ENCODE results near the gene PRR19. TPM values are rescaled to one million over a fixed set of nuclear protein-coding genes. Genes with fewer than 3 reads are reported as not detected.

Gene PRR19
- total RNA-seq, 2 donors from 2014 or later, result 0.29 to 0.86 TPM

DNA sequence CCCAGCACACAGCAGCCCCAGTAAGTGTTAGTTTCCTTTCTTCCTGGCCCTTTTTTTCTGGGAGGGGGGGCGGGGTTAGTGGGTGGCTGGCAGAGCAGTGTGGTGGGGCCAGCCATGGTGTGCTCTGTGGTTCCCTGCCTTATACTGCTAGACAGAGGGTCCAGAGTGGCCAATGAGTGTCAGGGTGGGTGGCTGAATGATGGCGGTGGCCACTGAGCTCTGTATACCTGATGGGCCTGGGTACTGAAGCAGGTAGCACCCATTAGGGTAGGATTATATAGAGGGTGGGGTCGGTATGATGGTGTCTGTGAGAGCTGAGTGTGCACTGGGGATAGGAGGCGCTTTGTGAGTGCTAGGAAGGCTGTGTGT lies 19.1 kb upstream of the PRR19 start:
- peaks cover 0 to 6% of the 10 kb centered on the region in 2 donors for H3K36me3 Mint-ChIP-seq (ENCODE audit: insufficient read depth in 2 of 2)
- H3K4me1 Mint-ChIP-seq (ENCODE audit: low read depth), result peaks cover 35% of the 10 kb centered on the region
- ATAC-seq (replicated peaks in 1 of 2) (no peak), DNase-seq (no peak)
- H3K27me3 Mint-ChIP-seq (ENCODE audit: low read depth), result no peaks in the 10 kb centered on the region
- peak overlapping the region in 1 of 2 donors; percentile 77 for H3K4me3 Mint-ChIP-seq
- H3K27ac Mint-ChIP-seq, result no peak overlapping the region
- H3K9me3 Mint-ChIP-seq, result no peaks in the 10 kb centered on the region

GRCh38 chr19:42283188-42284065 lies 18.5 kb upstream of the PRR19 start:
- Mint-ChIP-seq H3K36me3 (ENCODE audit: insufficient read depth in 2 of 2) (peaks cover 0 to 6% of the 10 kb centered on the region in 2 donors), H3K9me3 (no peaks in the 10 kb centered on the region)

DNA sequence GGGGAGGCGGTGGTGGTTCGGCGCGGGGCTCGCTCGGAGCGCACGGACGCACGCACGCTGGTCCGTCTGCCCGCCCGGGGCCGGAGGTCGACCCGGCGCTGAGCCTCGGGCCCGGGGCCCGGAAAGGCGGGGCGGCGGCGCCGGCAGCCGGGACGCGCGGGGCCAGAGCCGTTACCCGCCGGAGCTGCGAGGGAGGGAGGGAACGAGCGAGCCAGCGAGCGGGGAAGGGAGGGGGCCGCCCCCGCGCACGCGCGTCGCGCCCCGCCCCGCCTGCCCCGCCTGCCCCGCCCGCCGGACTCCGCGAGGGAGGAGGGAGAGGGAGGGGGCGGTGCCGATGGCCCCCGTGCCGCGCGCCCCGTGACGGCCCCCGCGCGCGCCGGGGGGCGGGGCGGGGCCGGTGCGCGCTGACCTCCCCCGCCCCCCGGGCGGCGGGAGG lies 17.8 kb upstream of the PRR19 start:
- H3K4me3 Mint-ChIP-seq, result no peak overlapping the region
- peaks cover 0 to 6% of the 10 kb centered on the region in 2 donors for H3K36me3 Mint-ChIP-seq (ENCODE audit: insufficient read depth in 2 of 2)
- no peak overlapping the region for H3K27ac Mint-ChIP-seq
- peaks cover 26% of the 10 kb centered on the region for H3K4me1 Mint-ChIP-seq (ENCODE audit: low read depth)
- no peaks in the 10 kb centered on the region for H3K27me3 Mint-ChIP-seq (ENCODE audit: low read depth)
- H3K9me3 Mint-ChIP-seq, result no peaks in the 10 kb centered on the region
- peak; percentile 23 to 29 for ATAC-seq (replicated peaks in 1 of 2)
- DNase-seq, result peak; percentile 84 to 85

More at GRCh38 chr19:42283188-42284065, 18.5 kb upstream of the PRR19 start:
- Mint-ChIP-seq H3K27ac (no peak overlapping the region), H3K27me3 (ENCODE audit: low read depth) (no peaks in the 10 kb centered on the region), H3K4me1 (ENCODE audit: low read depth) (peaks cover 32% of the 10 kb centered on the region), H3K4me3 (no peak overlapping the region)
- DNase-seq, result peak; percentile 94 to 97
- peak; percentile 69 to 75 for ATAC-seq (replicated peaks in 1 of 2)

DNA sequence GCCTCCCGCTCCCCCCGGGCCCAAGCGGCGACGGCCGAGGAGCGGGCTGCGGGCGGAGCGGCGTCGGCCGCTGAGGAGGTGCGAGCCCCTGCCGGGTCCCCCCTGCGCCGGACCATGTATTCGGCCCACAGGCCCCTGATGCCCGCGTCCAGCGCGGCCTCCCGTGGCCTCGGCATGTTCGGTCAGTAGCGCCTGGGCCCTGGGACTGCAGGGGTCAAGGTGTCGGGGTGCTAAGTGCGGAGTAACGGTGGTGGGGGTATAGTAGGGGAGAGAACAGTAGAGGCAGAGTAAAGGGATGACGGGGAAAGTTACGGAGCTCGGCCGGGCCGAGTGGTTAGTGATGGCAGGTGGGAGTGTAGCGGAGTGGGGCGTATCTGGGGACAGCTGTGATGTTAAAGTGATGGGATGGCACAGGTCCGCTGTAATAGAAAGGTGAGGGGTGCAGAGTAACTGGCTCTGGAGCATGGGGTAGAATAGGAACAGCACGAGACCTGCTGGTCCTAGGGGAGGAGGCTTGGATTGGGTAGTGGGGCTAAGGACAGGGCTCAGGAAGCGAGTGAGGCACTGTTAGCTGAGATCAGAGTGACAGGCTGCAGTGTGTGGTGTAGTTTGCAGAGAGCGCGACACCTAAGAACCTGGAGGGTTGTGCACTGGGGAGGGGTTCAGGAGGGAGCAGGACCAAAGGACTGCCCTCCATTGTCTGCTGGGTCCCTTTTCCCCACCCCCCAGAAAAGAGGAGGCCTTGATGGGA lies 17.2 kb upstream of the PRR19 start:
- Mint-ChIP-seq H3K36me3 (ENCODE audit: insufficient read depth in 2 of 2) (peaks cover 0 to 6% of the 10 kb centered on the region in 2 donors), H3K4me1 (ENCODE audit: low read depth) (peaks cover 19% of the 10 kb centered on the region), H3K9me3 (no peaks in the 10 kb centered on the region), H3K4me3 (peak overlapping the region; percentile 91 to 99), H3K27me3 (ENCODE audit: low read depth) (no peaks in the 10 kb centered on the region), H3K27ac (peak overlapping the region; percentile 91)
- DNase-seq (peak in 1 of 2 donors; percentile 23), ATAC-seq (replicated peaks in 1 of 2) (no peak)

GRCh38 chr19:42285541-42285941 lies 16.4 kb upstream of the PRR19 start:
- no peaks in the 10 kb centered on the region for H3K9me3 Mint-ChIP-seq
- no peak overlapping the region for H3K27ac Mint-ChIP-seq
- peaks cover 18% of the 10 kb centered on the region for H3K4me1 Mint-ChIP-seq (ENCODE audit: low read depth)
- no peak for ATAC-seq (replicated peaks in 1 of 2)
- peak overlapping the region; percentile 91 to 99 for H3K4me3 Mint-ChIP-seq
- peaks cover 0 to 7% of the 10 kb centered on the region in 2 donors for H3K36me3 Mint-ChIP-seq (ENCODE audit: insufficient read depth in 2 of 2)
- no peaks in the 10 kb centered on the region for H3K27me3 Mint-ChIP-seq (ENCODE audit: low read depth)
- DNase-seq, result no peak

- H3K27me3 Mint-ChIP-seq (ENCODE audit: low read depth), result no peaks in the 10 kb centered on the region
- H3K9me3 Mint-ChIP-seq, result no peaks in the 10 kb centered on the region
- ATAC-seq (replicated peaks in 1 of 2), result no peak
These were observed 16.0 kb upstream of the PRR19 start for GRCh38 chr19:42285988-42286348.

DNA sequence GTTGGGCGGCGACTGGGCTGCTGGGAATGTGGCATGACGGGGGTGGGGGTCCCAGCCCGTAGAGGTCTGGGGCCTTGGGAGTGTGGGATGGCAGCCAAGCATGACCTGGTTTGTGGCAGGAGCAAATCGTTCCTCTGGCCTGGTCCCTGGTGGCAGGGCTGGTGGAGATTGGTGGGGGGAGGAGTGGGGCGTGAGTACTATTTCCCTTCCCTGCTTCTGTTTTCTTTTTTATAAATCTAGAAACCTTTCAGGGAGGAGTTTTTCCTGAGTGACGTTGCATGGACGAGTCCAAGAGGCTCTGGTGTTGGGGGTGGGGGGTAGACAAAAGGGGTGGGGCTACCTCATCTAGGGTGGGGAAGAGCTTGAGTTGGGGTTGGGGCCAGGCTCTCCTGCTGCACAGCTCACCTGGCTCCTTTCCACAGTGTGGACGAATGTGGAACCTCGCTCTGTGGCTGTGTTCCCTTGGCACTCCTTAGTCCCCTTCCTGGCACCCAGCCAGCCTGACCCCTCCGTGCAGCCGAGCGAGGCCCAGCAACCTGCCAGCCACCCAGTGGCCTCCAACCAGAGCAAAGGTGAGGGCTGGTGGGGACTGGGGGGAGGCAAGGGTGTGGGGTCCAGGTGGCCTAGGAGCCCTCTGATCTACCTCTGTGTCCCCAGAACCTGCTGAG lies 15.4 kb upstream of the PRR19 start:
- H3K9me3 Mint-ChIP-seq, result no peaks in the 10 kb centered on the region
- H3K27ac Mint-ChIP-seq, result peak overlapping the region; percentile 17
- peak overlapping the region in 1 of 2 donors; percentile 99 for H3K4me3 Mint-ChIP-seq
- H3K27me3 Mint-ChIP-seq (ENCODE audit: low read depth), result no peaks in the 10 kb centered on the region
- DNase-seq (no peak), ATAC-seq (replicated peaks in 1 of 2) (no peak)
- peaks cover 0 to 7% of the 10 kb centered on the region in 2 donors for H3K36me3 Mint-ChIP-seq (ENCODE audit: insufficient read depth in 2 of 2)
- peaks cover 21% of the 10 kb centered on the region for H3K4me1 Mint-ChIP-seq (ENCODE audit: low read depth)

More at GRCh38 chr19:42285988-42286348, 16.0 kb upstream of the PRR19 start:
- Mint-ChIP-seq H3K36me3 (ENCODE audit: insufficient read depth in 2 of 2) (peaks cover 0 to 7% of the 10 kb centered on the region in 2 donors), H3K27ac (no peak overlapping the region), H3K4me1 (ENCODE audit: low read depth) (peaks cover 18% of the 10 kb centered on the region), H3K4me3 (peak overlapping the region; percentile 31 to 99)
- no peak for DNase-seq

DNA sequence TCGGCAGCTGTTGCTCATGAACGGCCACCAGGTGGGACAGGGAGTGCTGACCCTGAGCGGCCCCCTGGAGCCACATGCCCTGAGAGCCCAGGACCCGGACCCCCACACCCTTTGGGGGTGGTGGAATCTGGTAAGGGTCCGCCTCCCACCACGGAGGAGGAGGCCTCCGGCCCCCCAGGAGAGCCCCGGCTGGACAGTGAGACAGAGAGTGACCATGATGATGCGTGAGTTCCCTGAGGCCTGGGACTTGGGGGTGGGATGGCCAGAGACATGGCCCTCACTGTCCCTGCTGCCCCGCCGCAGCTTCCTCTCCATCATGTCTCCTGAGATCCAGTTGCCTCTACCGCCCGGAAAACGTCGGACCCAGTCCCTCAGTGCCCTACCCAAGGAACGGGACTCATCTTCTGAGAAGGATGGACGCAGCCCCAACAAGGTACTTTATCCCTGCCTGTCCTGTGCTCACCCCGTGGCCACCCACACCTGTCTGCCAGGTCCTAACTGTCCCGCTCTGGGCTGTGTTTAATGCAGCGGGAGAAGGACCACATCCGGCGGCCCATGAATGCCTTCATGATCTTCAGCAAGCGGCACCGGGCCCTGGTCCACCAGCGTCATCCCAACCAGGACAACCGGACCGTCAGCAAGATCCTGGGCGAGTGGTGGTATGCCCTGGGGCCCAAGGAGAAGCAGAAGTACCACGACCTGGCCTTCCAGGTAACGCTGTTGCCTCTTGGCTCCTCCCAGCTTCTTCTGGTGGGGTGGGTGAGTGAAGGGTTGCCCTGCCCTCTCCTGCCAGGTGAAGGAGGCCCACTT lies 14.7 kb upstream of the PRR19 start:
- Mint-ChIP-seq H3K36me3 (ENCODE audit: insufficient read depth in 2 of 2) (peaks cover 2 to 10% of the 10 kb centered on the region in 2 donors), H3K9me3 (no peaks in the 10 kb centered on the region), H3K4me1 (ENCODE audit: low read depth) (peaks cover 25% of the 10 kb centered on the region), H3K4me3 (no peak overlapping the region), H3K27ac (no peak overlapping the region), H3K27me3 (ENCODE audit: low read depth) (no peaks in the 10 kb centered on the region)
- ATAC-seq (replicated peaks in 1 of 2) (no peak), DNase-seq (no peak)

GRCh38 chr19:42287827-42288107 lies 14.2 kb upstream of the PRR19 start:
- H3K9me3 Mint-ChIP-seq, result no peaks in the 10 kb centered on the region
- H3K27ac Mint-ChIP-seq, result no peak overlapping the region
- H3K27me3 Mint-ChIP-seq (ENCODE audit: low read depth), result no peaks in the 10 kb centered on the region
- no peak overlapping the region for H3K4me3 Mint-ChIP-seq
- DNase-seq (no peak), ATAC-seq (replicated peaks in 1 of 2) (no peak)
- peaks cover 2 to 10% of the 10 kb centered on the region in 2 donors for H3K36me3 Mint-ChIP-seq (ENCODE audit: insufficient read depth in 2 of 2)
- peaks cover 25% of the 10 kb centered on the region for H3K4me1 Mint-ChIP-seq (ENCODE audit: low read depth)

- ATAC-seq (replicated peaks in 1 of 2), result no peak
These were observed 13.5 kb upstream of the PRR19 start for GRCh38 chr19:42288387-42288786.

DNA sequence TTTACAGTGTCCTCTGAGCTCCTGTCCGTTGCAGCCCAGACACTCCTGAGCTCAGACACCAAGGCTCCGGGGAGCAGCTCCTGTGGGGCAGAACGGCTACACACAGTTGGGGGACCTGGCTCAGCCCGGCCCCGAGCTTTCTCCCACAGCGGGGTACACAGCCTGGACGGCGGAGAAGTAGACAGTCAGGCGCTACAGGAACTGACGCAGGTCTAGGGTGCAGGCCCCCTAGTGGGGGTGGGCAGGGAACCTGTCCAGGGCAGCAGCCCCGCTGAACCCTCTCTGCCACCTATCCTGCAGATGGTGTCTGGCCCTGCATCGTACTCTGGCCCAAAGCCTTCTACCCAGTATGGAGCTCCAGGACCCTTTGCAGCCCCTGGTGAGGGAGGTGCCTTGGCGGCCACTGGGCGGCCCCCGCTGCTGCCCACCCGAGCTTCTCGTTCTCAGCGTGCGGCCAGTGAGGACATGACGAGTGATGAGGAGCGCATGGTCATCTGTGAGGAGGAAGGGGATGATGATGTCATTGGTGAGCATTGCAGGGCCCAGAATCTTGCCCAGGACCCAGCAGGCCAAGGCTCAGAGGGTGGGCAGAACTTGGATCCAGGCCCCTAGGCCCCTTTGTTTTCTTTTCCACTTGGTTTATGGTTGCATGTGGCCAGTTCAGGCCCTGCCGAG lies 12.9 kb upstream of the PRR19 start:
- Mint-ChIP-seq H3K27ac (no peak overlapping the region), H3K27me3 (ENCODE audit: low read depth) (no peaks in the 10 kb centered on the region), H3K4me3 (no peak overlapping the region), H3K36me3 (ENCODE audit: insufficient read depth in 2 of 2) (peaks cover 5 to 13% of the 10 kb centered on the region in 2 donors), H3K9me3 (no peaks in the 10 kb centered on the region), H3K4me1 (ENCODE audit: low read depth) (peaks cover 25% of the 10 kb centered on the region)
- ATAC-seq (replicated peaks in 1 of 2) (no peak), DNase-seq (no peak)

More at GRCh38 chr19:42288387-42288786, 13.5 kb upstream of the PRR19 start:
- Mint-ChIP-seq H3K4me3 (no peak overlapping the region), H3K36me3 (ENCODE audit: insufficient read depth in 2 of 2) (peaks cover 5 to 12% of the 10 kb centered on the region in 2 donors), H3K9me3 (no peaks in the 10 kb centered on the region), H3K27me3 (ENCODE audit: low read depth) (no peaks in the 10 kb centered on the region), H3K27ac (no peak overlapping the region), H3K4me1 (ENCODE audit: low read depth) (peaks cover 25% of the 10 kb centered on the region)
- no peak for DNase-seq

DNA sequence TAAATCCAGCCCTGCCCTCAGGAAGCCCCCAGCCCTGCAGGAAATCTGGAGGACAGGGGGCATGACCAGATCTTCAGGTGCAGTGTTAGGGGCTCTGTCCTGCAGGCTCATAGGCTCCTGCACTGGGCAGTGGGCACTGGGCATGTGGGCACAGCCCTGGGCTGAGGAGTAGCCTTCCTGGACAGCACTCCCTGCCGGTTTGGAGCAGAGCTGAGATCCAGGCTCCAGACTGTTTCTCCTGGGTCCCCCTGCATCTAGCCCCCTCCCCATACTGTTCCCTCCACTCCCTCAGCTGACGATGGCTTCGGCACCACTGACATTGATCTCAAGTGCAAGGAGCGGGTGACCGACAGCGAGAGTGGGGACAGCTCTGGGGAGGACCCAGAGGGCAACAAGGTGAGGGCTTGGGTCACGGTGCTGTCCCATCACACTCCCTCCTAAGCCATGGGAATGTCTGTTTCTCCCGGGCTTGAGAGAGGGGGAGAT lies 12.3 kb upstream of the PRR19 start:
- H3K4me3 Mint-ChIP-seq, result no peak overlapping the region
- no peaks in the 10 kb centered on the region for H3K27me3 Mint-ChIP-seq (ENCODE audit: low read depth)
- DNase-seq (no peak), ATAC-seq (replicated peaks in 1 of 2) (no peak)
- peaks cover 24% of the 10 kb centered on the region for H3K4me1 Mint-ChIP-seq (ENCODE audit: low read depth)
- H3K9me3 Mint-ChIP-seq, result no peaks in the 10 kb centered on the region
- H3K36me3 Mint-ChIP-seq (ENCODE audit: insufficient read depth in 2 of 2), result peaks cover 5 to 13% of the 10 kb centered on the region in 2 donors
- no peak overlapping the region for H3K27ac Mint-ChIP-seq

Measured in activated T-cell treated with anti-CD3 and anti-CD28 coated beads, Interleukin-2, amount 50 U/mL, for 72 hours (primary cell).